Immature natural killer cell (primary cell): ENCODE measurements around the gene CPHXL. TPM values are rescaled to one million over a fixed set of nuclear protein-coding genes. Genes with fewer than 3 reads are reported as not detected.

ENCODE experiments used
- DNase-seq, 3 donors: peaks; one replicate each; pipeline ENCODE4 v3.0.0; 2022; ENCODE audit warnings: mixed read lengths in 1 of 3
- H3K27ac Mint-ChIP-seq, 6 donors: one replicate each; pipeline ENCODE4 v1.8.0; 2020; ENCODE audit warnings: mixed read lengths in 6 of 6, mild to moderate bottlenecking in 5 of 6, inconsistent platforms in 4 of 6, moderate library complexity in 3 of 6
- H3K27me3 Mint-ChIP-seq, 3 donors: one replicate each; pipeline ENCODE4 v1.8.0; 2020 to 2021; ENCODE audit warnings: low read depth in 3 of 3, mild to moderate bottlenecking in 3 of 3, mixed read lengths in 3 of 3, moderate library complexity in 3 of 3, inconsistent platforms in 1 of 3
- H3K36me3 Mint-ChIP-seq, 3 donors: one replicate each; pipeline ENCODE4 v1.8.0; 2020; ENCODE audit warnings: mixed read lengths in 3 of 3, inconsistent platforms in 2 of 3, mild to moderate bottlenecking in 2 of 3
- H3K4me1 Mint-ChIP-seq, 2 donors: one replicate each; pipeline ENCODE4 v1.8.0; 2020; ENCODE audit warnings: inconsistent platforms in 2 of 2, mild to moderate bottlenecking in 2 of 2, mixed read lengths in 2 of 2, moderate library complexity in 1 of 2
- H3K4me3 Mint-ChIP-seq, 5 donors: one replicate each; pipeline ENCODE4 v1.8.0; 2020; ENCODE audit warnings: mild to moderate bottlenecking in 5 of 5, mixed read lengths in 5 of 5, inconsistent platforms in 3 of 5, moderate library complexity in 3 of 5
- H3K9me3 Mint-ChIP-seq, 6 donors: one replicate each; pipeline ENCODE4 v1.8.0; 2020; ENCODE audit warnings: mild to moderate bottlenecking in 6 of 6, mixed read lengths in 6 of 6, inconsistent platforms in 4 of 6, moderate library complexity in 3 of 6
- polyA plus RNA-seq, 3 donors: library from polyadenylated mRNA; unstranded; fragments of 300-500 nt; fragmentation: Illumina TruSeq; gene quantifications; one replicate each; pipeline ENCODE4 v1.2.3, GENCODE V29; 2021

CPHXL gene
- polyA plus RNA-seq, 3 donors from 2014 or later, result not detected

DNA sequence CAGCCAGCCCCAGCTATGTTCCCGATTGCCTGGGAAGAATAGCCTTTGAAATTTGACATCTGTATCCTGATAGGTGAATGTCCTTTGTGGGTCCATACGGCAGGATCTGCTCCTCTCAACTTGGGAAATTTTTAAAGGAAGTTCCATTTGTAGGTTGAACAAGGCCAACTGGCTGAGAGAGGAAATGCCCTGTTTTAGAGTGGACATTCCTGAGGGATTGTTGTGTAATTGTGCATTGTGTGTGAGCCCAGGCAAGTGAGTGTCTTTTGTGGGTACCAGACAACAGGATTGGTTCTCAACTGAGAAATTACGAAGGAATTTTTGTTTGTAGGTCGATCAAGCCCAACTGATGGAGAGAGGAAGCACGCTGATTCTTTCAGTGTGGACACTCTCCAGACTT, 46.9 kb downstream of the CPHXL start:
- peaks cover 0 to 3% (median 3%) of the 10 kb centered on the region in 3 donors for H3K27me3 Mint-ChIP-seq
- DNase-seq, result no peak
- peaks cover 0 to 4% (median 0%) of the 10 kb centered on the region in 3 donors for H3K36me3 Mint-ChIP-seq
- H3K4me1 Mint-ChIP-seq, result no peaks in the 10 kb centered on the region
- no peak overlapping the region for H3K27ac Mint-ChIP-seq
- peaks cover 0 to 1% (median 0%) of the 10 kb centered on the region in 6 donors for H3K9me3 Mint-ChIP-seq
- H3K4me3 Mint-ChIP-seq, result no peak overlapping the region

DNA sequence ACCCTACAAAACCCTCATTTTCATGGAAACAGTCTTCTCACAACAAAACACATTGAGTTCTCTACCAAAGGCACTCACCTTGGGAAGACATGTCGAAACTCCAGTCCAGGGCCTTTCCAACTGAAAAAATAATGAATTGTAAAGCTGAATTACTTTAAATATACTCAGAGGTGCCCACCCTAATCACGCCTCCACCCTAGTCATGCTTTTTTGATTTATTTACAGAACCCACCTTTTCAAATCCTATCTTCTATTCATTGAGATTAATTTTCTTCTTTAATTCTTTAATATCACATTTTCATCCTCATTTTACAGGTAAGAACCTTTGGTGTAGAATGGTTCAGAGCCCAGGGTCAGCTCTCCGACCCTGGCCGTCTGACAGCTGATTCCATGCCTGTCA, 49.4 kb downstream of the CPHXL start, which contains the start of gene CPHXL2:
CPHXL2 (minus strand) TSS at position 101 of the 400 bp plus-strand sequence; CDS start at position 91, 10 bp downstream.
- Mint-ChIP-seq H3K9me3 (peaks cover 0 to 1% (median 0%) of the 10 kb centered on the region in 6 donors), H3K27ac (peak within 1 kb of the TSS in 1 of 6 donors; percentile 62), H3K4me1 (no peaks in the 10 kb centered on the region), H3K4me3 (no peak within 1 kb of the TSS), H3K36me3 (no peaks in the 10 kb centered on the region), H3K27me3 (no peaks in the 10 kb centered on the region)
- DNase-seq, result no peak

- Mint-ChIP-seq H3K9me3 (no peaks in the 10 kb centered on the region), H3K36me3 (no peaks in the 10 kb centered on the region), H3K27me3 (peaks cover 0 to 3% (median 0%) of the 10 kb centered on the region in 3 donors), H3K4me3 (no peak overlapping the region), H3K4me1 (no peaks in the 10 kb centered on the region), H3K27ac (peak overlapping the region in 1 of 6 donors; percentile 1)
- no peak for DNase-seq
Observed at GRCh38 chr16:75667503-75667902, 58.8 kb downstream of the CPHXL start.

Other genes starting within 250 kb of the CPHXL start
- not detected for gene CHST6, start 231.0 kb downstream of the CPHXL start, polyA plus RNA-seq
- not detected for gene CHST5, start 190.4 kb downstream of the CPHXL start, polyA plus RNA-seq
- gene TMEM231, start 170.2 kb downstream of the CPHXL start, polyA plus RNA-seq, result 1 to 10 TPM in 2 of 3 donors, not detected in 1; 1.3 to 1.5 TPM
- gene GABARAPL2, start 160.1 kb downstream of the CPHXL start, polyA plus RNA-seq, result 100 to 1,000 TPM; 204 to 272 (median 269) TPM
- 10 to 100 TPM; 19.5 to 37.1 (median 34.9) TPM for gene ADAT1, start 103.2 kb downstream of the CPHXL start, polyA plus RNA-seq
- 100 to 1,000 TPM; 147 to 205 (median 181) TPM for gene KARS1, start 78.8 kb downstream of the CPHXL start, polyA plus RNA-seq
- gene TERF2IP, start 78.7 kb downstream of the CPHXL start, polyA plus RNA-seq, result 100 to 1,000 TPM; 118 to 179 (median 152) TPM
- gene CPHXL2, start 49.5 kb downstream of the CPHXL start, polyA plus RNA-seq, result not detected
- not detected for gene DUXB, start 25.0 kb downstream of the CPHXL start, polyA plus RNA-seq